HG03342 (cell line): ENCODE measurements around the gene LCN1.

Experiments used
- ATAC-seq: cut with Tn5 transposase; IDR thresholded peaks from one replicate; pipeline ENCODE4 v1.9.1; 2021; ENCODE audit warnings: mild to moderate bottlenecking, moderate library complexity; ENCODE audit not compliant: unreplicated experiment

LCN1 gene

GRCh38 chr9:135565636-135566035 lies 44.4 kb downstream of the LCN1 start:
- ATAC-seq, result no peak

GRCh38 chr9:135566552-135566951 lies 45.3 kb downstream of the LCN1 start:
- no peak for ATAC-seq

- no peak for ATAC-seq
These were observed 46.1 kb downstream of the LCN1 start for GRCh38 chr9:135567311-135567710.

GRCh38 chr9:135568026-135568425 lies 46.8 kb downstream of the LCN1 start:
- no peak for ATAC-seq

GRCh38 chr9:135570456-135570855 lies 49.2 kb downstream of the LCN1 start:
- no peak for ATAC-seq

GRCh38 chr9:135572233-135572632 lies 51.0 kb downstream of the LCN1 start:
- no peak for ATAC-seq

- ATAC-seq, result no peak
These were observed 51.9 kb downstream of the LCN1 start for GRCh38 chr9:135573124-135573523.

- no peak for ATAC-seq
These were observed 53.1 kb downstream of the LCN1 start for GRCh38 chr9:135574331-135574730.

GRCh38 chr9:135574943-135575342 lies 53.7 kb downstream of the LCN1 start:
- ATAC-seq, result no peak
